Measurements from ENCODE around the gene FRMD4A.

The FRMD4A gene

GRCh38 chr10:13816195-13816925, 514.4 kb downstream of the FRMD4A start:
- no peaks in the 10 kb centered on the region for H3K9me2 ChIP-seq (replicated peaks; ENCODE audit: insufficient read depth, low read length)
- no peaks in the 10 kb centered on the region for H3K79me2 ChIP-seq (ENCODE audit: insufficient read depth, low read length)
- H3K9ac ChIP-seq (ENCODE audit: low read length), result no peak overlapping the region
- no peak overlapping the region for H2AFZ ChIP-seq (ENCODE audit: low read depth, low read length, severe bottlenecking)
- no peaks in the 10 kb centered on the region for H3F3A ChIP-seq (ENCODE audit: insufficient read depth)
- no peaks in the 10 kb centered on the region for H3K27me3 ChIP-seq (ENCODE audit: low read length)
- H3K4me2 ChIP-seq (ENCODE audit: low read depth, low read length, poor library complexity, severe bottlenecking), result no peak overlapping the region
- H3K9me3 ChIP-seq (ENCODE audit: insufficient read depth, low read length), result no peaks in the 10 kb centered on the region
- no peak for TF ChIP-seq CTCF (IDR thresholded peaks at IDR 0.05; ENCODE audit: insufficient read depth, low read length, poor library complexity, severe bottlenecking)
- no peak for TF ChIP-seq EZH2phosphoT487 (conservative IDR thresholded peaks at IDR 0.05; ENCODE audit: low read length)
- H3K27ac ChIP-seq (ENCODE audit: low read depth, low read length), result no peak overlapping the region
- H4K20me1 ChIP-seq (ENCODE audit: low read depth, low read length), result no peaks in the 10 kb centered on the region
- H3K4me3 ChIP-seq (ENCODE audit: insufficient read depth, low read length, poor library complexity, severe bottlenecking), result no peak overlapping the region
- no peaks in the 10 kb centered on the region for H3K36me3 ChIP-seq (ENCODE audit: low read length)

DNA sequence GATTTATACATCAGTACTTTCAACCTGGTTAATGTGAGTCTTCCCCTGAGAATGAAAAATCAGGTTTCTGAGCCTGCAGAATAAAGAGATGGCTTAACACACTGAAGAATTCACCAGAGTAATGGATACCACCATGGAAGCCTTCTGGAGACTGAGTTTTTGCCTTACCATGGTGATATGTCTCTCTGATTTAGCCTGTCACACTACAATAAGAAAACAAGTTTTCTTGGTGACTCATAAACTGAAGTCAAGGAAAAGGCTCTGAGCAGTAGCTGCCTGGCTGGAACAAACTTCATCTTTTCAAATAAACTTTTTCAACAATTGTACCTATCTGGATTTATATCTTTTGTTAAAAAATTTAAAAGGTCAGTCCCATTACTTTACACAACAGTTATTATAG, 515.0 kb downstream of the FRMD4A start:
- Histone ChIP-seq H3K27me3 (ENCODE audit: low read length) (no peaks in the 10 kb centered on the region), H3K9me3 (ENCODE audit: insufficient read depth, low read length) (no peaks in the 10 kb centered on the region), H3K9ac (ENCODE audit: low read length) (no peak overlapping the region), H3F3A (ENCODE audit: insufficient read depth) (no peaks in the 10 kb centered on the region), H3K4me3 (ENCODE audit: insufficient read depth, low read length, poor library complexity, severe bottlenecking) (no peak overlapping the region), H4K20me1 (ENCODE audit: low read depth, low read length) (no peaks in the 10 kb centered on the region), H3K36me3 (ENCODE audit: low read length) (no peaks in the 10 kb centered on the region), H3K9me2 (replicated peaks; ENCODE audit: insufficient read depth, low read length) (no peaks in the 10 kb centered on the region), H3K4me2 (ENCODE audit: low read depth, low read length, poor library complexity, severe bottlenecking) (no peak overlapping the region), H3K27ac (ENCODE audit: low read depth, low read length) (no peak overlapping the region), H2AFZ (ENCODE audit: low read depth, low read length, severe bottlenecking) (no peak overlapping the region), H3K79me2 (ENCODE audit: insufficient read depth, low read length) (no peaks in the 10 kb centered on the region)
- TF ChIP-seq EZH2phosphoT487 (conservative IDR thresholded peaks at IDR 0.05; ENCODE audit: low read length) (no peak), CTCF (IDR thresholded peaks at IDR 0.05; ENCODE audit: insufficient read depth, low read length, poor library complexity, severe bottlenecking) (no peak)

DNA sequence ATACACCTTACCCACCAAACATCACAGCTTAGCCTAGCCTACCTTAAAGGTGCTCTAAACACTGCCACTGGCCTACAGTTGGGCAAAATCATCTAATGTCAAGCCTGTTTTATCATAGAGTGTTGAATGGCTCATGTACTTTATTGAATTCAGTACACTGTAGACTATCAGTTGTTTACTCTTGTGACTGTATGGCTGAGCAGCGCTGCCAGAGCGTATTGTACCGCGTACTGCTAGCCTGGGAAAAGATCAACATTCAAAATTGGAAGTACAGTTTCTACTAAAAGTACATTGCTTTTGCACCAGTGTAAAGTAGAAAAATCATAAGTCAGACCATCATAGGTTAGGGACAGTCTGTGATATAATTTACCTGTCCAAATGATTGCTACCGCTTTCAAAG, 517.2 kb downstream of the FRMD4A start:
- no peak overlapping the region for H3K9ac ChIP-seq (ENCODE audit: low read length)
- no peaks in the 10 kb centered on the region for H3K79me2 ChIP-seq (ENCODE audit: insufficient read depth, low read length)
- no peak overlapping the region for H2AFZ ChIP-seq (ENCODE audit: low read depth, low read length, severe bottlenecking)
- no peaks in the 10 kb centered on the region for H3K9me3 ChIP-seq (ENCODE audit: insufficient read depth, low read length)
- no peak overlapping the region for H3K4me3 ChIP-seq (ENCODE audit: insufficient read depth, low read length, poor library complexity, severe bottlenecking)
- H3K27me3 ChIP-seq (ENCODE audit: low read length), result no peaks in the 10 kb centered on the region
- H3F3A ChIP-seq (ENCODE audit: insufficient read depth), result no peaks in the 10 kb centered on the region
- no peak overlapping the region for H3K27ac ChIP-seq (ENCODE audit: low read depth, low read length)
- no peaks in the 10 kb centered on the region for H3K36me3 ChIP-seq (ENCODE audit: low read length)
- H3K4me2 ChIP-seq (ENCODE audit: low read depth, low read length, poor library complexity, severe bottlenecking), result no peak overlapping the region
- TF ChIP-seq CTCF (IDR thresholded peaks at IDR 0.05; ENCODE audit: insufficient read depth, low read length, poor library complexity, severe bottlenecking), result no peak
- TF ChIP-seq EZH2phosphoT487 (conservative IDR thresholded peaks at IDR 0.05; ENCODE audit: low read length), result no peak
- H4K20me1 ChIP-seq (ENCODE audit: low read depth, low read length), result no peaks in the 10 kb centered on the region
- no peaks in the 10 kb centered on the region for H3K9me2 ChIP-seq (replicated peaks; ENCODE audit: insufficient read depth, low read length)

Measured in SU-DHL-6 (cell line).